Mucosa of gallbladder (tissue), 1 donor: ENCODE measurements around the gene PPP1R14C. TPM values are rescaled to one million over a fixed set of nuclear protein-coding genes. Genes with fewer than 3 reads are reported as not detected.

Source experiments
- DNase-seq: peaks from one replicate; pipeline ENCODE4 v3.0.0-alpha.2; 2020; ENCODE audit warnings: low spot score
- total RNA-seq: library from RNA; stranded (reverse); gene quantifications from one replicate; pipeline ENCODE4 v1.2.1, GENCODE V29; 2021
- donor health status: DM: no; HTN: no; CAD: no.

The PPP1R14C gene
- total RNA-seq, 1 donor from 2014 or later: 0.37 TPM

GRCh38 chr6:150296890-150297289 is 154.0 kb downstream of the PPP1R14C start:
- no peak for DNase-seq

- no peak for DNase-seq
Observed at GRCh38 chr6:150297327-150298029, 154.6 kb downstream of the PPP1R14C start.

- no peak for DNase-seq
Observed at GRCh38 chr6:150298030-150298380, 155.2 kb downstream of the PPP1R14C start.

GRCh38 chr6:150298676-150299075 is 155.8 kb downstream of the PPP1R14C start:
- no peak for DNase-seq

Other genes starting within 250 kb of the PPP1R14C start
- 0.23 TPM for gene RAET1E, start 244.9 kb upstream of the PPP1R14C start, total RNA-seq
- 0.52 TPM for gene RAET1G, start 219.9 kb upstream of the PPP1R14C start, total RNA-seq
- gene ULBP2, start 201.0 kb upstream of the PPP1R14C start, total RNA-seq: 0.14 TPM
- 0.09 TPM for gene ULBP1, start 179.1 kb upstream of the PPP1R14C start, total RNA-seq
- not detected for gene RAET1L, start 117.5 kb upstream of the PPP1R14C start, total RNA-seq
- gene ULBP3, start 73.9 kb upstream of the PPP1R14C start, total RNA-seq: 2.5 TPM
- 62.6 TPM for gene IYD, start 226.0 kb downstream of the PPP1R14C start, total RNA-seq